A549 (cell line): Measurements from ENCODE around the gene ARHGAP31. TPM values are rescaled to one million over a fixed set of nuclear protein-coding genes. Genes with fewer than 3 reads are reported as not detected.

ENCODE experiments used
- ATAC-seq, 2 experiments: fragments of 200-7000 bp in 1 of 2; fragments of >200 bp in 1 of 2; cut with Nextera tagmentation in 1 of 2; cut with Tn5 transposase in 1 of 2; 3 replicates each; pipeline versions ENCODE4 v1.8.0 to v1.9.1; 2018 to 2020; ENCODE audit warnings: mild to moderate bottlenecking in 1 of 2, moderate library complexity in 1 of 2
- CTCF ChIA-PET: fragments of 300-600 bp; sonication (Branson Sonifier 250); formaldehyde crosslinking; extraction: SDS; loops from one replicate; lab custom pipeline; 2021; ENCODE audit warnings: antibody characterized with exemption, inconsistent platforms; lab: Yijun Ruan, JAX
- POLR2A ChIA-PET: fragments of 350-600 bp; formaldehyde crosslinking; extraction: SDS; loops from one replicate; lab custom pipeline; 2021; ENCODE audit warnings: antibody characterized with exemption, inconsistent platforms; lab: Yijun Ruan, JAX
- DNase-seq, 2 experiments: peaks; one replicate each; pipeline versions ENCODE4 v3.0.0 to v3.0.0-alpha.2; 2011 to 2016; ENCODE audit warnings: low read depth in 1 of 2, low spot score in 1 of 2
- FAIRE-seq: peaks from 2 replicates; lab custom pipeline; 2011; peaks lifted over from hg19 to GRCh38; lab: Jason Lieb, UNC
- H3K27ac ChIP-seq, 2 experiments: fragments of >200 bp; sonication (Bioruptor Twin); formaldehyde crosslinking; 3 replicates each; pipeline ENCODE4 v1.5.1; 2016 to 2017
- H3K4me1 ChIP-seq: fragments of >200 bp; sonication (Bioruptor Twin); formaldehyde crosslinking; 3 replicates; pipeline ENCODE4 v1.6.1; 2016
- H3K4me2 ChIP-seq: fragments of >200 bp; sonication (Bioruptor Twin); formaldehyde crosslinking; 3 replicates; pipeline ENCODE4 v1.6.1; 2016
- H3K4me3 ChIP-seq: fragments of >200 bp; sonication (Bioruptor Twin); formaldehyde crosslinking; 3 replicates; pipeline ENCODE4 v1.5.1; 2016
- H3K9me3 ChIP-seq: fragments of >200 bp; sonication (Bioruptor Twin); formaldehyde crosslinking; 3 replicates; pipeline ENCODE4 v1.6.1; 2016
- CBX2 ChIP-seq: fragments of 200-600 bp; sonication (generic); IDR thresholded peaks from 2 replicates; pipeline ENCODE4 v1.6.1; 2016; ENCODE audit warnings: low read depth, mild to moderate bottlenecking, borderline replicate concordance
- CEBPB ChIP-seq, 2 experiments: fragments of >200 bp in 1 of 2; sonication (Bioruptor Twin) in 1 of 2; formaldehyde crosslinking in 1 of 2; IDR thresholded peaks; 2 replicates each; pipeline ENCODE4 v1.6.1; 2012 to 2016
- FOSB ChIP-seq: fragments of 250-450 bp; sonication (Bioruptor Pico); IDR thresholded peaks from 2 replicates; pipeline ENCODE4 v1.5.0; 2020; ENCODE audit warnings: mild to moderate bottlenecking, moderate library complexity
- FOSL2 ChIP-seq, 2 experiments: fragments of 450-650 bp in 1 of 2; fragments of >200 bp in 1 of 2; sonication (Bioruptor Twin) in 1 of 2; formaldehyde crosslinking; IDR thresholded peaks; 2 replicates each; pipeline versions ENCODE4 v1.5.0 to v1.6.1; 2016 to 2020; ENCODE audit warnings: mild to moderate bottlenecking in 1 of 2, moderate library complexity in 1 of 2
- GATA3 ChIP-seq: IDR thresholded peaks from 2 replicates; pipeline ENCODE4 v1.6.1; 2012; ENCODE audit warnings: borderline replicate concordance
- HES2 ChIP-seq: fragments of >200 bp; sonication (Bioruptor Twin); formaldehyde crosslinking; IDR thresholded peaks from 2 replicates; pipeline ENCODE4 v1.6.1; 2016
- HOXA7 ChIP-seq: fragments of 250-450 bp; sonication (Bioruptor Pico); IDR thresholded peaks from 2 replicates; pipeline ENCODE4 v1.5.0; 2020; ENCODE audit warnings: mild to moderate bottlenecking, moderate library complexity
- JUNB ChIP-seq: fragments of >200 bp; sonication (Bioruptor Twin); formaldehyde crosslinking; IDR thresholded peaks from 2 replicates; pipeline ENCODE4 v1.6.1; 2016
- MAX ChIP-seq: IDR thresholded peaks from 2 replicates; pipeline ENCODE4 v1.6.1; 2012
- NFE2L2 ChIP-seq: fragments of 150-350 bp; conservative IDR thresholded peaks from 2 replicates; pipeline ENCODE4 v1.6.1; 2014; ENCODE audit warnings: low read length
- NR3C1 ChIP-seq: fragments of >200 bp; sonication (Bioruptor Twin); formaldehyde crosslinking; IDR thresholded peaks from 3 replicates; pipeline ENCODE4 v1.6.1; 2017
- POLR2AphosphoS2 ChIP-seq: conservative IDR thresholded peaks from 2 replicates; pipeline ENCODE4 v1.6.1; 2012; ENCODE audit warnings: low read length, improper control_type of control experiment, inconsistent platforms
- RAD21 ChIP-seq, 2 experiments: fragments of >200 bp in 1 of 2; sonication (Bioruptor Twin) in 1 of 2; formaldehyde crosslinking in 1 of 2; IDR thresholded peaks in 1 of 2; conservative IDR thresholded peaks in 1 of 2; 2 replicates in 1 of 2; 3 replicates in 1 of 2; pipeline ENCODE4 v1.6.1; 2012 to 2018; ENCODE audit warnings: inconsistent platforms in 1 of 2
- RCOR1 ChIP-seq: fragments of 150-350 bp; IDR thresholded peaks from 2 replicates; pipeline ENCODE4 v1.6.1; 2014; ENCODE audit warnings: antibody characterized with exemption, low read length, low read depth
- RFX5 ChIP-seq: fragments of 450-650 bp; IDR thresholded peaks from 2 replicates; pipeline ENCODE4 v1.7.1; 2014; ENCODE audit warnings: antibody characterized with exemption, mild to moderate bottlenecking, moderate library complexity
- TFCP2L1 ChIP-seq: fragments of 250-450 bp; sonication (Bioruptor Pico); IDR thresholded peaks from 2 replicates; pipeline ENCODE4 v1.5.0; 2021; ENCODE audit warnings: mild to moderate bottlenecking
- TP53 ChIP-seq: fragments of 250-450 bp; sonication (Bioruptor Pico); IDR thresholded peaks from 2 replicates; pipeline ENCODE4 v1.5.0; 2021; ENCODE audit warnings: mild to moderate bottlenecking, moderate library complexity
- ZNF302 ChIP-seq: fragments of 250-450 bp; sonication (Bioruptor Pico); IDR thresholded peaks from 2 replicates; pipeline ENCODE4 v1.9.0; 2021; ENCODE audit warnings: inconsistent platforms, mild to moderate bottlenecking, moderate library complexity
- ZSCAN20 ChIP-seq: fragments of 250-450 bp; sonication (Bioruptor Pico); IDR thresholded peaks from 2 replicates; pipeline ENCODE4 v1.8.0; 2022; ENCODE audit warnings: mild to moderate bottlenecking, moderate library complexity
- WGBS: methylation state at CpG from one replicate; pipeline ENCODE4 v1.1.6; 2017; ENCODE audit errors: missing lambda C conversion rate; 5-methylcytosine and 5-hydroxymethylcytosine counted together
- polyA plus RNA-seq, 4 experiments: library from polyadenylated mRNA; depleted of rRNA in 3 of 4; stranded (reverse); fragments of >200 nt; fragmentation: RNase III in 1 of 4; extraction: RNeasy Plus Mini Kit Qiagen cat#74134 plus additional on column Dnase treatment in 1 of 4; gene quantifications; 2 replicates in 3 of 4; 3 replicates in 1 of 4; pipeline ENCODE4 v1.2.3, GENCODE V29; 2011 to 2017
- TF ChIP-seq, protein P1 (sequence below): fragments of >200 bp; sonication (Bioruptor Twin); formaldehyde crosslinking; IDR thresholded peaks from 3 replicates; pipeline ENCODE4 v1.5.1; 2016
- TF ChIP-seq, protein P2 (sequence below): fragments of 200-600 bp; sonication (generic); IDR thresholded peaks from 2 replicates; pipeline ENCODE4 v1.6.1; 2016; ENCODE audit warnings: antibody characterized with exemption, mild to moderate bottlenecking, moderate library complexity

ARHGAP31 gene
- polyA plus RNA-seq, 2 of the 4 experiments (the other 2 are of a cell fraction): 0.93 to 1.3 TPM

DNA sequence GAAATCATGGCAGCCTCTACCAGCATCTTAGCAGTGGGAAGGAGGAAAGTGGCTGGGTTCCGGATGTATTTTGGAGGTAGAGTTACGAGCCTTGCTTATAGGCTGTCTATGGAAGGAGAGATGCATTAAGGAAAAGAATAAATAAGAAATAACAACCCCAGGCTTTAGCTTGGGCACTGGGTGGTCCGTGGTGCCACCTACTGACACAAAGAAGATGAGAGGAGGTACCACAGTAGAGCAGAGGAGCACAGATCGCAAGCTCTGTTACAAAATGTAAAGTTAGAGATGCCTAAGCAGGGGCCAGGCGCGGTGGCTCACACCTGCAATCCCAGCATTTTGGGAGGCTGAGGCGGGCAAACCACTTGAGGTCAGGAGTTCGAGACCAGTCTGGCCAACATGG lies 94.4 kb downstream of the ARHGAP31 start:
- FAIRE-seq (no peak), DNase-seq (no peak), ATAC-seq (peak in 1 of 2 experiments; percentile 40; a peak in 1 of 6 replicates)
- ChIA-PET CTCF (interaction anchor here (1.5 kb wide), 1 partner anchor 147 kb away, joined by 3 read pairs; no protein-coding TSS in a partner anchor), POLR2A (no interaction called here)
- Histone ChIP-seq H3K27ac (no peak overlapping the region), H3K4me1 (no peaks in the 10 kb centered on the region), H3K4me2 (no peak overlapping the region), H3K4me3 (no peak overlapping the region), H3K9me3 (no peaks in the 10 kb centered on the region)
- WGBS: 65% methylated on average over 8 of the region's 8 CpGs
- TF ChIP-seq CBX2: no peak
- TF ChIP-seq RAD21 (conservative IDR thresholded peaks at IDR 0.05 in 1 of 2, IDR thresholded peaks at IDR 0.05 in 1 of 2): peak in 1 of 2 experiments; percentile 39; a peak in 2 of 5 replicates

- WGBS: 72% methylated on average over 2 of the region's 2 CpGs
- H3K4me1 ChIP-seq: no peaks in the 10 kb centered on the region
- no peaks in the 10 kb centered on the region for H3K9me3 ChIP-seq
- no peak overlapping the region for H3K4me2 ChIP-seq
- POLR2A ChIA-PET: no interaction called here
- no peak overlapping the region for H3K27ac ChIP-seq
- ATAC-seq (no peak), DNase-seq (no peak), FAIRE-seq (no peak)
- no peak overlapping the region for H3K4me3 ChIP-seq
- TF ChIP-seq FOSL2 (IDR thresholded peaks at IDR 0.05) (no peak), FOSL2 (CRISPR knock-in tag; IDR thresholded peaks at IDR 0.05) (no peak), FOSB (CRISPR knock-in tag) (no peak), TP53 (CRISPR knock-in tag) (no peak), ZNF302 (CRISPR knock-in tag) (no peak)
- TF ChIP-seq, protein P1, sequence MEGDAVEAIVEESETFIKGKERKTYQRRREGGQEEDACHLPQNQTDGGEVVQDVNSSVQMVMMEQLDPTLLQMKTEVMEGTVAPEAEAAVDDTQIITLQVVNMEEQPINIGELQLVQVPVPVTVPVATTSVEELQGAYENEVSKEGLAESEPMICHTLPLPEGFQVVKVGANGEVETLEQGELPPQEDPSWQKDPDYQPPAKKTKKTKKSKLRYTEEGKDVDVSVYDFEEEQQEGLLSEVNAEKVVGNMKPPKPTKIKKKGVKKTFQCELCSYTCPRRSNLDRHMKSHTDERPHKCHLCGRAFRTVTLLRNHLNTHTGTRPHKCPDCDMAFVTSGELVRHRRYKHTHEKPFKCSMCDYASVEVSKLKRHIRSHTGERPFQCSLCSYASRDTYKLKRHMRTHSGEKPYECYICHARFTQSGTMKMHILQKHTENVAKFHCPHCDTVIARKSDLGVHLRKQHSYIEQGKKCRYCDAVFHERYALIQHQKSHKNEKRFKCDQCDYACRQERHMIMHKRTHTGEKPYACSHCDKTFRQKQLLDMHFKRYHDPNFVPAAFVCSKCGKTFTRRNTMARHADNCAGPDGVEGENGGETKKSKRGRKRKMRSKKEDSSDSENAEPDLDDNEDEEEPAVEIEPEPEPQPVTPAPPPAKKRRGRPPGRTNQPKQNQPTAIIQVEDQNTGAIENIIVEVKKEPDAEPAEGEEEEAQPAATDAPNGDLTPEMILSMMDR: no peak
- TF ChIP-seq, protein P2, sequence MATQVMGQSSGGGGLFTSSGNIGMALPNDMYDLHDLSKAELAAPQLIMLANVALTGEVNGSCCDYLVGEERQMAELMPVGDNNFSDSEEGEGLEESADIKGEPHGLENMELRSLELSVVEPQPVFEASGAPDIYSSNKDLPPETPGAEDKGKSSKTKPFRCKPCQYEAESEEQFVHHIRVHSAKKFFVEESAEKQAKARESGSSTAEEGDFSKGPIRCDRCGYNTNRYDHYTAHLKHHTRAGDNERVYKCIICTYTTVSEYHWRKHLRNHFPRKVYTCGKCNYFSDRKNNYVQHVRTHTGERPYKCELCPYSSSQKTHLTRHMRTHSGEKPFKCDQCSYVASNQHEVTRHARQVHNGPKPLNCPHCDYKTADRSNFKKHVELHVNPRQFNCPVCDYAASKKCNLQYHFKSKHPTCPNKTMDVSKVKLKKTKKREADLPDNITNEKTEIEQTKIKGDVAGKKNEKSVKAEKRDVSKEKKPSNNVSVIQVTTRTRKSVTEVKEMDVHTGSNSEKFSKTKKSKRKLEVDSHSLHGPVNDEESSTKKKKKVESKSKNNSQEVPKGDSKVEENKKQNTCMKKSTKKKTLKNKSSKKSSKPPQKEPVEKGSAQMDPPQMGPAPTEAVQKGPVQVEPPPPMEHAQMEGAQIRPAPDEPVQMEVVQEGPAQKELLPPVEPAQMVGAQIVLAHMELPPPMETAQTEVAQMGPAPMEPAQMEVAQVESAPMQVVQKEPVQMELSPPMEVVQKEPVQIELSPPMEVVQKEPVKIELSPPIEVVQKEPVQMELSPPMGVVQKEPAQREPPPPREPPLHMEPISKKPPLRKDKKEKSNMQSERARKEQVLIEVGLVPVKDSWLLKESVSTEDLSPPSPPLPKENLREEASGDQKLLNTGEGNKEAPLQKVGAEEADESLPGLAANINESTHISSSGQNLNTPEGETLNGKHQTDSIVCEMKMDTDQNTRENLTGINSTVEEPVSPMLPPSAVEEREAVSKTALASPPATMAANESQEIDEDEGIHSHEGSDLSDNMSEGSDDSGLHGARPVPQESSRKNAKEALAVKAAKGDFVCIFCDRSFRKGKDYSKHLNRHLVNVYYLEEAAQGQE: no peak
- TF ChIP-seq, all 56 proteins: peak for 0
- CTCF ChIA-PET: interaction anchor here (1.2 kb wide), 1 partner anchor 99 kb away, joined by 3 read pairs; no protein-coding TSS in a partner anchor
These were observed 101.8 kb downstream of the ARHGAP31 start for GRCh38 chr3:119395923-119396358.

GRCh38 chr3:119396870-119397269 lies 102.7 kb downstream of the ARHGAP31 start:
- Histone ChIP-seq H3K4me1 (no peaks in the 10 kb centered on the region), H3K27ac (no peak overlapping the region), H3K4me3 (no peak overlapping the region), H3K9me3 (no peaks in the 10 kb centered on the region), H3K4me2 (no peak overlapping the region)
- ATAC-seq: no peak
- ChIA-PET CTCF (interaction anchor here (1.2 kb wide), 1 partner anchor 98 kb away, joined by 3 read pairs; no protein-coding TSS in a partner anchor), POLR2A (no interaction called here)
- no peak for DNase-seq
- 94% methylated on average over 2 of the region's 2 CpGs for WGBS
- no peak for FAIRE-seq
- no peak for TF ChIP-seq JUNB
- no peak for TF ChIP-seq TFCP2L1 (CRISPR knock-in tag)
- TF ChIP-seq HES2: no peak
- no peak for TF ChIP-seq NR3C1
- no peak for TF ChIP-seq GATA3
- TF ChIP-seq RCOR1: no peak
- no peak for TF ChIP-seq MAX
- TF ChIP-seq HOXA7 (CRISPR knock-in tag): no peak
- no peak for TF ChIP-seq CEBPB (IDR thresholded peaks at IDR 0.05)
- no peak for TF ChIP-seq RAD21 (conservative IDR thresholded peaks at IDR 0.05 in 1 of 2, IDR thresholded peaks at IDR 0.05 in 1 of 2)
- TF ChIP-seq ZSCAN20: no peak
- TF ChIP-seq POLR2AphosphoS2: no peak
- no peak for TF ChIP-seq NFE2L2
- no peak for TF ChIP-seq RFX5
- TF ChIP-seq, protein P2: no peak
